HS-5 (cell line): ENCODE data around the gene PTPRO.

Experiments used
- DNase-seq: peaks from one replicate; pipeline ENCODE4 v3.0.0-alpha.2; 2012; ENCODE audit warnings: low read depth

Gene PTPRO

DNA sequence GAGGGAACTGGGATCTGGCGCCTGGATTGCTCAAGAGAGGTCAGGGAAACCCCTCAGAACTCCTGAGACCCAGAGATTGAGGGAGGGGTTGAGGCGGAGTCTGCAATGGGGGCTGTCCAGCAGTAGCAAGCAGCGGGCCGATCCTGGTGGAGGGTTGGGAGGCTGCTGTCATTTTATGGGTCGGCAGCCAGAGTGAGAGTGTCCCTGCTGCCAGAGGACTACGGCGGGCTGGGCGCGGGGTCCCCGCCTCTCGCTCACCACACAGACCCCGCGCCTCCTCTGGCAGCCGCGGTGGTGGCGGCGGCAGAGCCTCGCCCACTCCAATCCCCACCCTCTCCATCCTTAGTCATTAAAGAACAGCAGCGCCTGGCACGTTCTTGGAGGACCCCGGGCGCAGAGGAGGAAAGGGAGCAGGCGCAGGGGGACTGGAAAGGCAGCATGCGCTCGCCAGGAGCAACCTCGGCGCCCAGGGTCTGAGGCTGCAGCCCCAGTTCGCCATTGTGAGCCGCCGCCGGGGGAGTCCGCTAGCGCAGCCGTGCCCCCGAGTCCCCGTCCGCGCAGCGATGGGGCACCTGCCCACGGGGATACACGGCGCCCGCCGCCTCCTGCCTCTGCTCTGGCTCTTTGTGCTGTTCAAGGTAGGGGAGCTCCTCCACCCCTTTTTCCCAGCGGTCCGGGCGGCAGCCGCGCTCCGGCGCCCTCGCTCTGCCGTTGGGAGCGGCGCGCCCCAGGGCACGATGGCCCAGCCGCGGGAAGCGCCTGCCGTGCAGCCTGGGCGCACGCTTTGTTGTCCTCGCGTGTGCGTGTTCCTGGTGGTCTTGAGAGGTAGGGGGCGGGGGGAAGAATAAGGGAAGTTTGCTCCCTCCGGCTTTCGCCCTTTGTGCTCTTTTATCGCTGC, at the start of gene PTPRO:
Gene PTPRO, plus strand, starts transcription at position 345 of the 898 bp plus-strand sequence.
- no peak for DNase-seq

- DNase-seq, result no peak
Measured at GRCh38 chr12:15273896-15274295, 48.4 kb upstream of the PTPRO start.

- no peak for DNase-seq
Measured at GRCh38 chr12:15274561-15274967, 47.7 kb upstream of the PTPRO start.

DNA sequence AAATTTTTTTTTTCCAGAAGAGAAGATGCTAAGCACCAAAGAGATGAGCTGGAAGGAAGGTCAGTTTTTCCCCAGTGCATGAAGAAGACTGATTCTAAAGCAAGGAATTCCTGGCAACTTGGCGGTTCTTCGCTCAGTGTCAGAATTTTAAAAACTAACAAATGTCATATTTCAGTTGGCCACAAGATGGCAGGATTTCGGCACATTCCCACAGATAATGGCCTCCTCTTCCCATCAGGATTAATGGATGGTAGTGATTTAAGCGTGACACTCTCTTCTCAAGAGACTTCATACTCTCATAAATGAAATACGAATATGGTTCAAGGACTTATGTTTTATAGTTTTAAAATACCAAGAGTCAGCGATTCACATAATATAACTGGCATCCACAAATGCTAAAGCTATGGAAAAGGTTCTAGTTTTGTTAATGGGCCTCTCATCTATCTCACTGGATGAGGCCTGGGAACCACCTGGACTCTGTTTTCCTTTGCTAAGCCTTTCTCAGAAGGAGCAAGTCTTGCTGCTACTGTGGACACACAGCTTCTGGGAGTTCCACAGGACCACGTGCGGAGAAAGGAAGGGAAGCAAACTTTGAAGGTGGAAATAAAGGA, 46.1 kb upstream of the PTPRO start:
- DNase-seq, result peak; percentile 19

GRCh38 chr12:15278816-15279658, 43.3 kb upstream of the PTPRO start:
- DNase-seq, result peak; percentile 14

- DNase-seq, result no peak
Measured at GRCh38 chr12:15280930-15281329, 41.4 kb upstream of the PTPRO start.

DNA sequence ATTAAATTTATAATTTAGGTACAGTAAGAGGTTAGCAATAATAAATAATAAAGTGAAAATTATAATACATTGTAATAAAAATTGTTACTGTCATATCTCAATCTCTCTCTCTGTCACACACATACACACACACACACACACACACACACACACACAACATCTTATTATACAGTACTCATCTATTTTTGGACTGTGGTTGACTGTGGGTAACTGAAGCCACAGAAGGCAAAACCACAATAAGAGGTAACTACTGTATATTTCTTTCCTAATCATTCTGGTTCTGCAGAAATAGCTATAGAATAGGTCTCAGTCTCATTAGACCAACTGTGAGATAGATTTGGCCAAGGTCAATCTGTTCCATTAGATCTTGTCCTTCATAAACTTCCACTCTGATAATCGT, 33.1 kb upstream of the PTPRO start:
- no peak for DNase-seq

GRCh38 chr12:15293731-15294130, 28.6 kb upstream of the PTPRO start:
- DNase-seq, result no peak

GRCh38 chr12:15299947-15300346, 22.4 kb upstream of the PTPRO start:
- DNase-seq, result no peak

GRCh38 chr12:15304296-15304695, 18.0 kb upstream of the PTPRO start:
- no peak for DNase-seq

DNA sequence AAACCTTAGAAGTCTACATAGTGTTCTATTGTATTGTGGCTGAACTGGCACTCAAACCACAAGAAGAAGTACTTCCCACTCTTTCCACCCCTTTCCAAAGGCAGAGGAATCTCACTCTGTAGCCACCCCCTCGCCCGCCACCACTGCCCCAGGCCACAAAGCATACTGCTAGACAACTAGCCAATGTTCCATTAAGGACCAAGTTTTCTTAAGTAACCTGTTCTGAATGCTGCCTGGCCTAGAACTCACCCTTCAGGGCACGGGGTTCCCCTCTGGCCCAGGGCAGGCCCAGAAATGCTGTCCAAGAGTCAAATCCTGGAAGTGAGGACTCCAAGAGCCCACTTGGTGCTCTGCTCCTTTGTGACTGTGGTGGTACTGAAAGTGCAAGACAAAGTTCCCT, 15.7 kb upstream of the PTPRO start:
- no peak for DNase-seq

DNA sequence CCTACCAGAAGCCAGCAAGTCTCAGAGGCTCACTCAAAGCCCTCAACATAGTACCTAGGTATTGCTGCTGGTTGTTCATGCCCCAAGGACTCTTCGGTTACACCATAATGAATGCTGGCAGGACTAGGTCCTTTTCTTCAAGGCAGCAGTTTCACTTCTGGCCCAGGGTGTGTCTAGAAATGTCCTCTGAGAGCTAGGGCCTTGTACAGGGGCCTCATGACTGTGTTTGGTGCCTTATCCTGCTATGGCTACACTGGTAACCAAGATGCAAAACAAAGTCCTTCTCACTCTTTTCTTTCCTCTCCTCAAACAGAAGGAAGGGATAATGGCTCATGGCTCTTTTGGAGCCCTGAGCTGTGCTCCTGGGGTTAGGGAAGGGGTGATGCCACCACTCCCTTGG, 15.2 kb upstream of the PTPRO start:
- no peak for DNase-seq

GRCh38 chr12:15318841-15319240, 3.5 kb upstream of the PTPRO start:
- DNase-seq, result no peak

DNA sequence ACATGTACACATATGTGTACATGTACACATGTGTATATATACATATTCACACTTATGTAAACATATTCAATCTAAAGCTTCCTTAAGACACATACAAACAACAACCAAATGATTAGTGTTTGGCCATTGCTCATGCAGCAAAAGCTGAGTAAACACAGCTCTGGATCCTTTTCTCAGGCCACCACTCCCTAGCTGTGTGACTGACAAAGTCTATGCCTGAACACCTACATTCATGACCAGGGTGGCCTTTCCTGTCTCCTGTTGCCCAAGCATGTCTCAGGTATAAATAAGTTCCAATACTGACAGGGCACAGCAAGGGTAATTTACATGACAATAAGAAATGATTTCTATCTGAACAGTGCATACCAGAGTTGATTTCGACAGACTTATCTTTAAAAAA, 1.4 kb upstream of the PTPRO start:
- DNase-seq, result no peak

- no peak for DNase-seq
Measured at GRCh38 chr12:15323480-15323879, 1.2 kb downstream of the PTPRO start.

DNA sequence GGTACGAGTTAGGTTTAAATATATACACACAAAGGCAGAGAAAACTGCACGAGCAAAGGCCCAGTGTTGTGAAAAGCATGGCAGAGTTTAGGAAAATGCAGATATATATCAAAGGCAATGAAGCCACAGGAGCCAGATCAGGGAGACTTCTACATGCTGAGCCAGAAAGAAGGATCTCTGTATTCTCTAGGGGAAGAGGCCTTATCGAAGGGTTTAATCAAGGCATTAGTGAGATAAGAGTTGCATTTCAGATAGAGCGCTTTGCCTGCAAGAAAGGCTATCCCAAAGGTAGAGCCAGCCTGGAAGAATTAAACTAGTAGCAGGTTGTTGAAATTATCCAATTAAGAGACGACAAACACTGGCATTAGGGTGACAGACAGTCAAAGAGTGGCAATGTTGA, 7.6 kb downstream of the PTPRO start:
- DNase-seq, result no peak

DNA sequence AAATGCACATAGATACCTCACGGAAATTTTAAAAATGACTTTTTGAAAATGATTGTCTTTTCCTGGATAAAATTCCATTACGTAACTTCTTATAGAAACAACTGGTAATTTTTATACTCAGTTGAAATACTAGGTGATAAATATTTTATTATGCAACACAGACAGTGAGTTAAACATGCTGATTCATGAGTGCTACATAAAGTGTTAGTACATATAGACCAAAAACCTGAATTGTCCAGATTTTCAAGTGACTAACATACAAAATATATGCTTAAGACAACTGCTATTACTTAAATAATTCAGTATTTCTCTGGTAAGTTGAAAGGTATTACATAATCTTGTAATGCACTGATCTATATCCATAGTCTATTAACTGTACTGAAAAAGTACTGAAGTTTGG, 11.9 kb downstream of the PTPRO start:
- no peak for DNase-seq

GRCh38 chr12:15335959-15336358, 13.7 kb downstream of the PTPRO start:
- DNase-seq, result no peak

GRCh38 chr12:15336768-15337553, 14.7 kb downstream of the PTPRO start:
- peak; percentile 81 for DNase-seq

DNA sequence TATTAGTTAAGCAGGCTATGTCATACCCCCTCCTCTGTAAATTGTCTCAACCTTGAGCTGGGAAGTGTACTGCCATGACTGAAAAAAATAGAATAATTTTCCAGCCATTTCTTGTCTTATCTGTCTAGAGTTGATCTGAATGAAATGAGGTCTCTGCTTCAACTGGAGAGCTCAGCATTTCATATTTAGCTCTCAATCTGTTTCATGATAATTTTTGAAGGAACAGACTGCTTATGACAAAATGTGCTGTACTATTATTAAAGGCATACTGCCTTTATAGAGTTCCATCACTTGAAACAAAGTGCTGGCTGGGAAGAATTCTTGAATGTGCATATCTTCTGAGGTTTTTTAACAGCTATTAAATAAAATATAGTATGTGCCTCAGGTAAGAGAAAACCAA, 19.1 kb downstream of the PTPRO start:
- DNase-seq, result no peak

- DNase-seq, result no peak
Measured at GRCh38 chr12:15344561-15344960, 22.3 kb downstream of the PTPRO start.

- DNase-seq, result no peak
Measured at GRCh38 chr12:15346488-15346887, 24.2 kb downstream of the PTPRO start.
